ENCODE data around the gene GSTA4.

GSTA4 gene

GRCh38 chr6:52994839-52995088 is 320 bp downstream of the GSTA4 start:
- H3K36me3 ChIP-seq (replicated peaks; ENCODE audit: low read depth, low read length), result no peaks in the 10 kb centered on the region
- peak overlapping the region; percentile 70 for H3K27ac ChIP-seq (ENCODE audit: low read length)
- H4K20me1 ChIP-seq (ENCODE audit: insufficient read depth, low read length), result no peaks in the 10 kb centered on the region
- H3K9ac ChIP-seq (ENCODE audit: low read length), result peak overlapping the region; percentile 84
- peak overlapping the region; percentile 92 for H2AFZ ChIP-seq (ENCODE audit: low read depth, low read length)
- H3K27me3 ChIP-seq (ENCODE audit: low read depth, low read length), result no peaks in the 10 kb centered on the region
- peaks cover 10% of the 10 kb centered on the region; the same call in 1 of the 2 replicates for H3K4me1 ChIP-seq (ENCODE audit: low read length)
- peak overlapping the region; percentile 82 for H3K4me3 ChIP-seq (ENCODE audit: low read length)
- H3K79me2 ChIP-seq (ENCODE audit: low read length), result no peaks in the 10 kb centered on the region
- no peaks in the 10 kb centered on the region for H3K9me3 ChIP-seq (ENCODE audit: insufficient read depth, low read length)
- TF ChIP-seq EZH2phosphoT487 (IDR thresholded peaks at IDR 0.05; ENCODE audit: low read depth), result no peak
- TF ChIP-seq CTCF (IDR thresholded peaks at IDR 0.05; ENCODE audit: low read depth, low read length), result no peak
- peak overlapping the region; percentile 81 for H3K4me2 ChIP-seq (ENCODE audit: low read length)

- Histone ChIP-seq H4K20me1 (ENCODE audit: insufficient read depth, low read length) (no peaks in the 10 kb centered on the region), H3K9ac (ENCODE audit: low read length) (peak overlapping the region; percentile 84), H3K27me3 (ENCODE audit: low read depth, low read length) (no peaks in the 10 kb centered on the region), H3K79me2 (ENCODE audit: low read length) (no peaks in the 10 kb centered on the region), H3K9me3 (ENCODE audit: insufficient read depth, low read length) (no peaks in the 10 kb centered on the region), H3K36me3 (replicated peaks; ENCODE audit: low read depth, low read length) (no peaks in the 10 kb centered on the region), H3K27ac (ENCODE audit: low read length) (no peak overlapping the region), H3K4me2 (ENCODE audit: low read length) (peak overlapping the region; percentile 81), H2AFZ (ENCODE audit: low read depth, low read length) (peak overlapping the region; percentile 92), H3K4me3 (ENCODE audit: low read length) (peak overlapping the region; percentile 82), H3K4me1 (ENCODE audit: low read length) (peaks cover 10% of the 10 kb centered on the region; the same call in 1 of the 2 replicates)
- TF ChIP-seq EZH2phosphoT487 (IDR thresholded peaks at IDR 0.05; ENCODE audit: low read depth) (no peak), CTCF (IDR thresholded peaks at IDR 0.05; ENCODE audit: low read depth, low read length) (no peak)
These were observed 849 bp downstream of the GSTA4 start for GRCh38 chr6:52994031-52994838.

- Histone ChIP-seq H3K79me2 (ENCODE audit: low read length) (no peaks in the 10 kb centered on the region), H4K20me1 (ENCODE audit: insufficient read depth, low read length) (no peaks in the 10 kb centered on the region), H3K4me1 (ENCODE audit: low read length) (peaks cover 10% of the 10 kb centered on the region; the same call in 1 of the 2 replicates), H3K27me3 (ENCODE audit: low read depth, low read length) (no peaks in the 10 kb centered on the region), H3K9ac (ENCODE audit: low read length) (no peak overlapping the region), H3K36me3 (replicated peaks; ENCODE audit: low read depth, low read length) (no peaks in the 10 kb centered on the region), H2AFZ (ENCODE audit: low read depth, low read length) (no peak overlapping the region), H3K4me2 (ENCODE audit: low read length) (peak overlapping the region; percentile 81), H3K27ac (ENCODE audit: low read length) (no peak overlapping the region), H3K4me3 (ENCODE audit: low read length) (peak overlapping the region; percentile 82; the same call in 1 of the 2 replicates), H3K9me3 (ENCODE audit: insufficient read depth, low read length) (no peaks in the 10 kb centered on the region)
- TF ChIP-seq CTCF (IDR thresholded peaks at IDR 0.05; ENCODE audit: low read depth, low read length) (no peak), EZH2phosphoT487 (IDR thresholded peaks at IDR 0.05; ENCODE audit: low read depth) (no peak)
These were observed 1.8 kb downstream of the GSTA4 start for GRCh38 chr6:52992980-52993920.

GRCh38 chr6:52990342-52990741 is 4.7 kb downstream of the GSTA4 start:
- Histone ChIP-seq H3K9me3 (ENCODE audit: insufficient read depth, low read length) (no peaks in the 10 kb centered on the region), H4K20me1 (ENCODE audit: insufficient read depth, low read length) (no peaks in the 10 kb centered on the region), H3K36me3 (replicated peaks; ENCODE audit: low read depth, low read length) (no peaks in the 10 kb centered on the region), H2AFZ (ENCODE audit: low read depth, low read length) (no peak overlapping the region), H3K27ac (ENCODE audit: low read length) (no peak overlapping the region), H3K4me2 (ENCODE audit: low read length) (no peak overlapping the region), H3K9ac (ENCODE audit: low read length) (no peak overlapping the region), H3K79me2 (ENCODE audit: low read length) (no peaks in the 10 kb centered on the region), H3K4me3 (ENCODE audit: low read length) (no peak overlapping the region), H3K27me3 (ENCODE audit: low read depth, low read length) (no peaks in the 10 kb centered on the region), H3K4me1 (ENCODE audit: low read length) (peaks cover 7% of the 10 kb centered on the region; the same call in 1 of the 2 replicates)
- TF ChIP-seq CTCF (IDR thresholded peaks at IDR 0.05; ENCODE audit: low read depth, low read length), result no peak
- TF ChIP-seq EZH2phosphoT487 (IDR thresholded peaks at IDR 0.05; ENCODE audit: low read depth), result no peak
